OCI-LY7 (cell line): ENCODE data around the gene CTRB1. TPM values are rescaled to one million over a fixed set of nuclear protein-coding genes. Genes with fewer than 3 reads are reported as not detected.

Experiments
- BruUV-seq: library from RNA; stranded (reverse); fragments of 400-500 nt; replicated peaks from 2 replicates; lab custom pipeline; 2021; lab: Mats Ljungman, UMichigan
- CTCF ChIA-PET: fragments of 300-600 bp; sonication (Branson Sonifier 250); formaldehyde crosslinking; loops from one replicate; lab custom pipeline; 2022; ENCODE audit warnings: antibody characterized with exemption; ENCODE audit not compliant: unreplicated experiment; lab: Charles Lee
- POLR2A ChIA-PET: fragments of 300-600 bp; sonication (Branson Sonifier 250); formaldehyde crosslinking; loops from one replicate; lab custom pipeline; 2022; ENCODE audit warnings: antibody characterized with exemption; lab: Charles Lee
- DNase-seq: peaks from one replicate; pipeline ENCODE4 v3.0.0-alpha.2; 2015; ENCODE audit warnings: low spot score
- H2AFZ ChIP-seq: fragments of 200-600 bp; sonication (generic), shearing (Covaris generic); 2 replicates; pipeline ENCODE4 v1.6.1; 2014; ENCODE audit warnings: mild to moderate bottlenecking, antibody characterized with exemption, low read length, moderate library complexity
- H3K27ac ChIP-seq: fragments of 200-600 bp; sonication (generic); 2 replicates; pipeline ENCODE4 v1.5.1; 2014; ENCODE audit warnings: mixed run types, low read depth, mild to moderate bottlenecking, moderate library complexity, low read length, inconsistent platforms; ENCODE audit not compliant: poor library complexity, severe bottlenecking
- H3K36me3 ChIP-seq: fragments of 200-600 bp; sonication (generic); 2 replicates; pipeline ENCODE4 v1.6.1; 2014; ENCODE audit warnings: mild to moderate bottlenecking, antibody characterized with exemption, low read length, moderate library complexity, mixed read lengths; ENCODE audit not compliant: insufficient read depth
- H3K4me1 ChIP-seq: fragments of 200-600 bp; sonication (generic); 2 replicates; pipeline ENCODE4 v1.5.1; 2014; ENCODE audit warnings: mild to moderate bottlenecking, low read length; ENCODE audit not compliant: insufficient read depth, poor library complexity, severe bottlenecking
- H3K4me2 ChIP-seq: fragments of 200-600 bp; sonication (generic); 2 replicates; pipeline ENCODE4 v1.6.1; 2014; ENCODE audit warnings: mild to moderate bottlenecking, low read length
- H3K4me3 ChIP-seq: fragments of 200-600 bp; sonication (generic); 2 replicates; pipeline ENCODE4 v1.5.1; 2014; ENCODE audit warnings: mild to moderate bottlenecking, low read depth, low read length; ENCODE audit not compliant: poor library complexity, severe bottlenecking
- H3K79me2 ChIP-seq: fragments of 200-600 bp; sonication (generic); 2 replicates; pipeline ENCODE4 v1.6.1; 2016; ENCODE audit warnings: low read depth, mild to moderate bottlenecking, low read length, moderate library complexity, mixed read lengths; ENCODE audit not compliant: insufficient read depth
- H3K9me2 ChIP-seq: fragments of 200-600 bp; sonication (generic); 2 replicates; pipeline ENCODE4 v1.6.1; 2016; ENCODE audit warnings: mild to moderate bottlenecking, low read length, mixed read lengths; ENCODE audit not compliant: insufficient read depth
- H3K9me3 ChIP-seq: fragments of 200-600 bp; sonication (generic); 2 replicates; pipeline ENCODE4 v1.6.1; 2014; ENCODE audit warnings: mild to moderate bottlenecking, mixed run types, low read length, mixed read lengths
- H4K20me1 ChIP-seq: fragments of 200-600 bp; sonication (generic); 2 replicates; pipeline ENCODE4 v1.6.1; 2014; ENCODE audit warnings: mild to moderate bottlenecking, antibody characterized with exemption, low read length, moderate library complexity, mixed read lengths; ENCODE audit not compliant: insufficient read depth
- CTCF ChIP-seq: fragments of 200-600 bp; sonication (generic); conservative IDR thresholded peaks from 2 replicates; pipeline ENCODE4 v1.5.1; 2014; ENCODE audit warnings: mild to moderate bottlenecking, antibody characterized with exemption, low read length, moderate library complexity, mixed read lengths
- EZH2phosphoT487 ChIP-seq: fragments of 200-600 bp; sonication (generic); IDR thresholded peaks from 2 replicates; pipeline ENCODE4 v1.6.1; 2018; ENCODE audit warnings: low read depth, borderline replicate concordance, mild to moderate bottlenecking, mixed run types, antibody characterized with exemption, low read length, moderate library complexity, mixed read lengths
- intact Hi-C: fragments of 100-400 bp; cut with micrococcal nuclease; formaldehyde crosslinking; loops from one replicate; pipeline ENCODE4 v1.10.0; 2022; ENCODE audit not compliant: unreplicated experiment
- total RNA-seq, 2 experiments: library from RNA; depleted of rRNA in 1 of 2; stranded (reverse); fragments of >200 nt in 1 of 2; shearing (Covaris generic) in 1 of 2; gene quantifications; 2 replicates each; pipeline ENCODE4 v1.2.3, GENCODE V29; 2014 to 2022

Gene CTRB1
- total RNA-seq, 2 experiments from 2014 or later: not detected

DNA sequence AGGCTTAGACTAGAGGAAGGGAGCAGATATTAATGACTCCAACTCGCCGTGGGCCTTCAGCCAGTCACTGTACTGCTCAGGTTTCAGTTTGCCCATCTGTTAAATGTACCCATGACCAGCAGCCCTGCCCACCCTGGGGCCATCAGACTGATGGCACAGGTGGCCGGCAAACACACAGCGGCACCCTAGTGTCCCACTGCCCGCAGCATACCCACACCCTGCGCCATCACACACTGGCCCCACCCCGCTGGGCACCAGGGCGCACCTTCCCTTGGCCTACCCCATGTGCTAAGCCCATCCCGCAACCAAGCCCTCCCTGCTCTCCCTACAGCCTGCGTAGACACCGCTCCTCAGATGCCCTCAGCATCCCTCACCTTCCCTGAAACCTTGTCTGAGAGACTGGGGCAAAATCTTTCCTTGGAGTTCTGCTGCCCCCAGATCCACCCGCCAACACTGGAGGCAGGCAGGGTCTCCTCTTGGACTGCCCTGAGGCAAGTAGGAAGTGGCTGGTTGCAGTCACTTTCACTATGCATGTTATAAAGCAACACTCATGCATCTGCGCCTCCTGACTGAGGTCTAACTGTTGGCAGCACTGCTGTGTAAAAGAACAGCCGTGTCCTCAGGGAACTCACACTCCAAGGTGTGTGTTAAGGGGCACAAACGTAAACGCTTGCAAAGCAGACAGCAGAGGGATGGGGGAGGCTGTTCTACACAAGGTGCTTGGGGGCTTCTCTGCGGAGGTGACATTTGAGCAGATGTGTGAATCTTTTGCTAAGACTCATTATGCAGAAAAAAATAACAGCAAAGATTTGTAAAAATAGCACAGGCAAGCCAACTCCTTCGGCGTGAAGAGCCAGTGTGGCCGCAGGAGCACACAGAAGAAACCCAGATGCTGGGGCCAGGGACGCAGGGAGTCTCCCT is 39.4 kb downstream of the CTRB1 start:
- BruUV-seq: no TSS peak
- no peak for DNase-seq
- Histone ChIP-seq H3K36me3 (no peaks in the 10 kb centered on the region), H3K9me2 (no peaks in the 10 kb centered on the region), H2AFZ (no peak overlapping the region), H3K9me3 (no peaks in the 10 kb centered on the region), H4K20me1 (no peaks in the 10 kb centered on the region), H3K4me2 (no peak overlapping the region), H3K4me3 (no peak overlapping the region), H3K4me1 (no peaks in the 10 kb centered on the region), H3K27ac (no peak overlapping the region), H3K79me2 (no peaks in the 10 kb centered on the region)
- ChIA-PET POLR2A (no interaction called here), CTCF (no interaction called here)
- TF ChIP-seq CTCF (no peak), EZH2phosphoT487 (no peak)
- intact Hi-C loops: no loop called here

GRCh38 chr16:75258807-75259141 is 40.0 kb downstream of the CTRB1 start:
- DNase-seq: no peak
- ChIA-PET POLR2A (no interaction called here), CTCF (no interaction called here)
- Histone ChIP-seq H3K4me3 (no peak overlapping the region), H3K36me3 (no peaks in the 10 kb centered on the region), H3K4me1 (no peaks in the 10 kb centered on the region), H3K9me2 (no peaks in the 10 kb centered on the region), H3K27ac (no peak overlapping the region), H3K4me2 (no peak overlapping the region), H3K9me3 (no peaks in the 10 kb centered on the region), H3K79me2 (no peaks in the 10 kb centered on the region), H2AFZ (no peak overlapping the region), H4K20me1 (no peaks in the 10 kb centered on the region)
- TF ChIP-seq CTCF: no peak
- TF ChIP-seq EZH2phosphoT487: no peak
- no TSS peak for BruUV-seq
- intact Hi-C loops: no loop called here
